ENCODE measurements around the gene CCT2.

The CCT2 gene

GRCh38 chr12:69585189-69586062 lies at the start of gene CCT2:
Gene CCT2, plus strand, starts transcription at chr12:69585459. Its CDS starts 63 bp downstream, at chr12:69585522.
- peak; percentile 97 for DNase-seq (ENCODE audit: extremely low read depth, insufficient read length)
- Histone ChIP-seq H3K36me3 (ENCODE audit: control insufficient read depth, insufficient read depth, low read length) (peaks cover 7% of the 10 kb centered on the region), H3K4me3 (replicated peaks; ENCODE audit: low read depth, low read length) (peak within 1 kb of the TSS; percentile 91)

GRCh38 chr12:69540987-69541386 lies 44.3 kb upstream of the CCT2 start:
- no peak for TF ChIP-seq CTCF (IDR thresholded peaks at IDR 0.05; ENCODE audit: insufficient read depth, low read length, poor library complexity, severe bottlenecking)
- Histone ChIP-seq H3K27me3 (replicated peaks; ENCODE audit: control insufficient read depth, insufficient read depth, low read length) (no peaks in the 10 kb centered on the region), H3K4me3 (replicated peaks; ENCODE audit: low read depth, low read length) (no peak overlapping the region), H3K36me3 (ENCODE audit: control insufficient read depth, insufficient read depth, low read length) (no peaks in the 10 kb centered on the region)
- DNase-seq (ENCODE audit: extremely low read depth, insufficient read length): no peak

More at GRCh38 chr12:69585189-69586062, at the start of gene CCT2:
- peak; percentile 41 for TF ChIP-seq CTCF (IDR thresholded peaks at IDR 0.05; ENCODE audit: insufficient read depth, low read length, poor library complexity, severe bottlenecking)
- H3K27me3 ChIP-seq (replicated peaks; ENCODE audit: control insufficient read depth, insufficient read depth, low read length): no peaks in the 10 kb centered on the region

- Histone ChIP-seq H3K4me3 (replicated peaks; ENCODE audit: low read depth, low read length) (no peak overlapping the region), H3K36me3 (ENCODE audit: control insufficient read depth, insufficient read depth, low read length) (no peaks in the 10 kb centered on the region), H3K27me3 (replicated peaks; ENCODE audit: control insufficient read depth, insufficient read depth, low read length) (no peaks in the 10 kb centered on the region)
- DNase-seq (ENCODE audit: extremely low read depth, insufficient read length): no peak
- no peak for TF ChIP-seq CTCF (IDR thresholded peaks at IDR 0.05; ENCODE audit: insufficient read depth, low read length, poor library complexity, severe bottlenecking)
These were observed 41.2 kb upstream of the CCT2 start for GRCh38 chr12:69544087-69544486.

GRCh38 chr12:69545081-69545480 lies 40.2 kb upstream of the CCT2 start:
- no peak overlapping the region for H3K4me3 ChIP-seq (replicated peaks; ENCODE audit: low read depth, low read length)
- no peak for DNase-seq (ENCODE audit: extremely low read depth, insufficient read length)
- no peak for TF ChIP-seq CTCF (IDR thresholded peaks at IDR 0.05; ENCODE audit: insufficient read depth, low read length, poor library complexity, severe bottlenecking)
- H3K36me3 ChIP-seq (ENCODE audit: control insufficient read depth, insufficient read depth, low read length): no peaks in the 10 kb centered on the region
- H3K27me3 ChIP-seq (replicated peaks; ENCODE audit: control insufficient read depth, insufficient read depth, low read length): no peaks in the 10 kb centered on the region

- H3K36me3 ChIP-seq (ENCODE audit: control insufficient read depth, insufficient read depth, low read length): no peaks in the 10 kb centered on the region
- H3K4me3 ChIP-seq (replicated peaks; ENCODE audit: low read depth, low read length): no peak overlapping the region
- no peak for DNase-seq (ENCODE audit: extremely low read depth, insufficient read length)
- TF ChIP-seq CTCF (IDR thresholded peaks at IDR 0.05; ENCODE audit: insufficient read depth, low read length, poor library complexity, severe bottlenecking): no peak
- H3K27me3 ChIP-seq (replicated peaks; ENCODE audit: control insufficient read depth, insufficient read depth, low read length): no peaks in the 10 kb centered on the region
These were observed 38.4 kb upstream of the CCT2 start for GRCh38 chr12:69546693-69547438.
